LNCaP clone FGC (cell line): ENCODE results near the gene NFE2L1.
"Not testable (repeated sequence)": the region's sequence is repeated elsewhere in the genome, so short reads cannot be mapped to it uniquely, and the experiment has no call there.

Experiments used
- DNase-seq: peaks from one replicate; pipeline ENCODE4 v3.0.0-alpha.2; 2011; ENCODE audit warnings: low read depth
- H3K4me3 ChIP-seq: 2 replicates; pipeline ENCODE4 v1.5.1; 2011; ENCODE audit warnings: mild to moderate bottlenecking, low read depth, low read length, control low read depth
- CTCF ChIP-seq: IDR thresholded peaks from 2 replicates; pipeline ENCODE4 v1.5.1; 2012; ENCODE audit warnings: mild to moderate bottlenecking; ENCODE audit not compliant: control insufficient read depth, insufficient read depth; ENCODE audit errors: extremely low read depth

Gene NFE2L1

DNA sequence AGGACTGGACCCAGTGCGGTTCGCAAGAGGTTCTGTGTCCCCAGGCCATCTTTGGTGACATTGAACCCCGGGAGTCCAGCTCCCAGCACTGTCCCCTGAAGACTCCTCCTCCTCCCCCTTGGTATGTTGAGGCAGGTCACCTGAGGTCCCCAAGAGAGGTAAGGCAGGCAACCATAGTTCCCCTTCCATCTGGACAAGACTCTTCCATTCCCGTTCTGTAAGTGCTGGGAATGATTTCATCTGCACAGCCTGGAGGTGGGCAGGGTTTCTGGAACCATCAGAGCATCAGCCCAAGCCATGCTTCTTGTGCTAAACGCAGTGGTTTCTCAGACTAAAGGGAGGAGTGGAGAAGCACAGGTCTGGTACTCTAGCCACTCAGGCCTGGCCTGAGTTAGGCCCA lies 35.5 kb upstream of the NFE2L1 start:
- no peak overlapping the region for H3K4me3 ChIP-seq
- TF ChIP-seq CTCF = no peak
- DNase-seq = no peak

- no peak overlapping the region for H3K4me3 ChIP-seq
- no peak for TF ChIP-seq CTCF
- DNase-seq = no peak
Measured at GRCh38 chr17:48013876-48014594, 34.1 kb upstream of the NFE2L1 start.

GRCh38 chr17:48014595-48015111 lies 33.5 kb upstream of the NFE2L1 start:
- no peak overlapping the region for H3K4me3 ChIP-seq
- no peak for DNase-seq
- no peak for TF ChIP-seq CTCF

DNA sequence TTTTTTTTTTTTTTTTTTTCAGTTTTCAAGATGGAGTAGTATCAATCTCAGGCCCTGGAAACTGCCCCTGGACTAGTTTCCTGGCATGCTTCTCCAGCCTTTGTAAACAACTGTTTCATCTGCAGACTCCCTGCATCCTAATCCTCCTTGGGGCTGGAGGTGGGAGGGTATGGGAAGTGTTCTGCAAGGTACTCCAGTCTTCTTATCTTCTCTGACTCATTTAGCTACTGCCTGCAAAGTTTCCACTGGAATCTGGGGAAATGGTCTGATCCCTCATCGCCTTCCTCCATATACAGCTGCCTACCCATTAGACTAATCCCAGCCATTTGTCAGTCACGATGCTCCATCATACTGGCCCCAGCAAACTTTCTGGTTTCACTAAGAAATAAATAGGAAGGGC lies 32.0 kb upstream of the NFE2L1 start:
- no peak for TF ChIP-seq CTCF

GRCh38 chr17:48017817-48018158 lies 30.4 kb upstream of the NFE2L1 start:
- not testable (repeated sequence) for DNase-seq, H3K4me3 ChIP-seq

More for the DNA sequence above, 32.0 kb upstream of the NFE2L1 start:
- H3K4me3 ChIP-seq = no peak overlapping the region
- DNase-seq = no peak

GRCh38 chr17:48021934-48022333 lies 26.2 kb upstream of the NFE2L1 start:
- no peak overlapping the region for H3K4me3 ChIP-seq
- no peak for TF ChIP-seq CTCF
- DNase-seq = no peak

DNA sequence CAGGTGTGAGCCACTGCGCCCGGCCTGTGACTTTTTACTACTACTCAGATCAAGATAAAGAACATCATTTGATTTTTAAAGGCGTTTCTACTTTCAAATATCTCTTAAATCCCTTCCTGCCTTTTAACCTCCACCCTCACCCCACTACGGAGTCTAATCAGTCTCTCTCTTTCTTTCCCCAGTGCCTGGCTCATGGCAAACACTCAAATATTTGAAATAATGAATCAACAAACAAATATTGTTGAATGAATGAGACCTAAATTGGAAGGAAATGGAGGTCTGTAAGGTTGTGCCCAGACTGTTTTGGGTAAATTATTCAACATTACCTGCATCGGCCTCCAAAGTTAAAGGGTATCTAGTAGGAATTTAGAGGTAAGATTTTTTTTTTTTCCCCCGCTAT lies 25.3 kb upstream of the NFE2L1 start:
- no peak for DNase-seq
- no peak overlapping the region for H3K4me3 ChIP-seq
- TF ChIP-seq CTCF = no peak
